Stomach smooth muscle (tissue), 2 donors: Measurements from ENCODE around the gene DBH.

ENCODE experiments used
- H3K27ac ChIP-seq: one replicate; pipeline ENCODE4 v1.7.0; 2013; ENCODE audit warnings: mild to moderate bottlenecking, low read length, inconsistent platforms
- H3K27me3 ChIP-seq, 2 donors: one replicate each; pipeline ENCODE4 v1.7.0; 2013; ENCODE audit warnings: low read length in 2 of 2; ENCODE audit not compliant: insufficient read depth in 2 of 2, control insufficient read depth in 1 of 2
- H3K36me3 ChIP-seq, 2 donors: one replicate each; pipeline ENCODE4 v1.7.0; 2013; ENCODE audit warnings: low read length in 2 of 2; ENCODE audit not compliant: control insufficient read depth in 2 of 2, insufficient read depth in 2 of 2
- H3K4me1 ChIP-seq: one replicate; pipeline ENCODE4 v1.7.0; 2013; ENCODE audit warnings: low read length; ENCODE audit not compliant: control insufficient read depth, insufficient read depth
- H3K4me3 ChIP-seq, 2 donors: one replicate each; pipeline ENCODE4 v1.7.0; 2013; ENCODE audit warnings: low read length in 2 of 2
- H3K9ac ChIP-seq, 2 donors: one replicate each; pipeline ENCODE4 v1.7.0; 2013; ENCODE audit warnings: low read length in 2 of 2, mild to moderate bottlenecking in 1 of 2
- H3K9me3 ChIP-seq, 2 donors: one replicate each; pipeline ENCODE4 v1.7.0; 2013; ENCODE audit warnings: low read length in 2 of 2; ENCODE audit not compliant: control insufficient read depth in 2 of 2
- donor health status: healthy.
- donor health status: Pancreatic carcinoma.

The DBH gene

GRCh38 chr9:133656211-133657119 lies 20.3 kb downstream of the DBH start:
- no peaks in the 10 kb centered on the region for H3K36me3 ChIP-seq

GRCh38 chr9:133657120-133657661 lies 21.0 kb downstream of the DBH start:
- H3K4me1 ChIP-seq, result peaks cover 16% of the 10 kb centered on the region
- no peak overlapping the region for H3K9ac ChIP-seq
- no peaks in the 10 kb centered on the region for H3K9me3 ChIP-seq
- H3K27ac ChIP-seq, result no peak overlapping the region
- no peak overlapping the region for H3K4me3 ChIP-seq
- H3K36me3 ChIP-seq, result no peaks in the 10 kb centered on the region
- peaks cover 38 to 54% of the 10 kb centered on the region in 2 donors for H3K27me3 ChIP-seq

More at GRCh38 chr9:133656211-133657119, 20.3 kb downstream of the DBH start:
- no peak overlapping the region for H3K4me3 ChIP-seq
- H3K9me3 ChIP-seq, result no peaks in the 10 kb centered on the region
- peaks cover 16% of the 10 kb centered on the region for H3K4me1 ChIP-seq
- H3K27me3 ChIP-seq, result peaks cover 42 to 50% of the 10 kb centered on the region in 2 donors
- H3K9ac ChIP-seq, result no peak overlapping the region
- no peak overlapping the region for H3K27ac ChIP-seq

- H3K9me3 ChIP-seq, result no peaks in the 10 kb centered on the region
- no peak overlapping the region for H3K27ac ChIP-seq
- no peaks in the 10 kb centered on the region for H3K36me3 ChIP-seq
- peak overlapping the region; percentile 53 to 64 for H3K4me3 ChIP-seq
- no peak overlapping the region for H3K9ac ChIP-seq
- H3K4me1 ChIP-seq, result peaks cover 16% of the 10 kb centered on the region
- H3K27me3 ChIP-seq, result peaks cover 34 to 49% of the 10 kb centered on the region in 2 donors
Measured at GRCh38 chr9:133658442-133659431, 22.6 kb downstream of the DBH start.

GRCh38 chr9:133659516-133659915 lies 23.4 kb downstream of the DBH start:
- Histone ChIP-seq H3K4me3 (peak overlapping the region in 1 of 2 donors; percentile 64), H3K27ac (no peak overlapping the region), H3K9ac (no peak overlapping the region), H3K4me1 (peaks cover 16% of the 10 kb centered on the region), H3K9me3 (no peaks in the 10 kb centered on the region), H3K36me3 (no peaks in the 10 kb centered on the region), H3K27me3 (peaks cover 33 to 45% of the 10 kb centered on the region in 2 donors)

- no peaks in the 10 kb centered on the region for H3K9me3 ChIP-seq
- peaks cover 13 to 29% of the 10 kb centered on the region in 2 donors for H3K27me3 ChIP-seq
- H3K4me3 ChIP-seq, result no peak overlapping the region
- H3K9ac ChIP-seq, result no peak overlapping the region
- peaks cover 19% of the 10 kb centered on the region for H3K4me1 ChIP-seq
- no peak overlapping the region for H3K27ac ChIP-seq
- no peaks in the 10 kb centered on the region for H3K36me3 ChIP-seq
Measured at GRCh38 chr9:133661846-133662540, 25.8 kb downstream of the DBH start.

- H3K36me3 ChIP-seq, result no peaks in the 10 kb centered on the region
- H3K4me1 ChIP-seq, result peaks cover 4% of the 10 kb centered on the region
- no peak overlapping the region for H3K27ac ChIP-seq
- no peak overlapping the region for H3K4me3 ChIP-seq
- no peaks in the 10 kb centered on the region for H3K9me3 ChIP-seq
- H3K27me3 ChIP-seq, result peaks cover 5 to 19% of the 10 kb centered on the region in 2 donors
- H3K9ac ChIP-seq, result no peak overlapping the region
Measured at GRCh38 chr9:133664173-133665050, 28.2 kb downstream of the DBH start.

DNA sequence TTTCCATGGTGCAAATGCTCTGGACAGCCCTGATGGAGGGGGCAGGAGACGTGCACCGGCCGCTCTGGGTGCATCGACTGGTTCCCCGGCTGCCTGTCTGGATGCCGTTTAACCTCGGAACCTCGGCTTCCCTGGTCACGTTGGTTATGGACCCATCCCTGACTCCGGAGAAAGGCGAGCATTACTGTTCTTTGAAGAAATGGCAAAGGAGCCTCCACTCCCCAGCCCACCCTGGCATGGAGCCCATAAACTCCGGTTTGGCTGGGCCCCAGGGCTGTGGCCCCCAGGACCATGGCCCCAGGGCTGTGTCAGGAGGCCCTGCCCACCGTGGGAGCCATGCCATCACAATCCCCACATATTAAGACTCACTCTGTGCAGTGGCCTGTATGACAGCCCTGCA lies 28.9 kb downstream of the DBH start:
- H3K9ac ChIP-seq, result no peak overlapping the region
- no peaks in the 10 kb centered on the region for H3K36me3 ChIP-seq
- no peak overlapping the region for H3K4me3 ChIP-seq
- peaks cover 3% of the 10 kb centered on the region for H3K4me1 ChIP-seq
- no peak overlapping the region for H3K27ac ChIP-seq
- no peaks in the 10 kb centered on the region for H3K9me3 ChIP-seq
- peaks cover 2 to 18% of the 10 kb centered on the region in 2 donors for H3K27me3 ChIP-seq

- Histone ChIP-seq H3K9ac (no peak overlapping the region), H3K4me3 (no peak overlapping the region), H3K36me3 (no peaks in the 10 kb centered on the region), H3K27ac (no peak overlapping the region), H3K9me3 (no peaks in the 10 kb centered on the region), H3K4me1 (peaks cover 3% of the 10 kb centered on the region), H3K27me3 (peaks cover 2 to 13% of the 10 kb centered on the region in 2 donors)
Measured at GRCh38 chr9:133665535-133665934, 29.4 kb downstream of the DBH start.

DNA sequence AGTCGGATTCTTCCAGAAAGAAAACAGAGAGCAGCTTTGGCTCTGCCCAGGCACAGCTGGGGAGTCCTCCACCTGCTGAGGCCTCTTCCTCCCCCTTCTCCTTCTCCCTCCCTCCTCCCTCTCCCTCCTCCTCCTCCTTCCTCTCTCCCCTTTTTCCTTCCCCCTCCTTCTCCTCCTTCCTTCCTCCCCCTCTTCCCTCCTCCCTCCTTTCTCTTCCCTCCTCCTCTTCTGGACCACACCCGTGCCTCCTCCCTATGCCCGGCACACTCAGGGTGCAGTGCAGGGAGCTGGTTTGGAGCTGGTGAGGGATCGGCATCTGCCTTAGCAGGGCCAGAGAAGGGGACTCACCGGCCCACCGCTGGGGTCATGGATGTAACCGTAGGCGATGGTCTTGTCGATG lies 30.2 kb downstream of the DBH start:
- no peaks in the 10 kb centered on the region for H3K36me3 ChIP-seq
- peaks cover 2 to 12% of the 10 kb centered on the region in 2 donors for H3K27me3 ChIP-seq
- no peaks in the 10 kb centered on the region for H3K9me3 ChIP-seq
- no peak overlapping the region for H3K9ac ChIP-seq
- H3K27ac ChIP-seq, result no peak overlapping the region
- peaks cover 3% of the 10 kb centered on the region for H3K4me1 ChIP-seq
- H3K4me3 ChIP-seq, result no peak overlapping the region
